ENCODE results near the gene OR5T2. TPM values are rescaled to one million over a fixed set of nuclear protein-coding genes. Genes with fewer than 3 reads are reported as not detected.
"Not testable (repeated sequence)": the region's sequence is repeated elsewhere in the genome, so short reads cannot be mapped to it uniquely, and the experiment has no call there.

The OR5T2 gene
- total RNA-seq = not detected

GRCh38 chr11:56234155-56234554, at the start of gene OR5T2:
Gene OR5T2 (minus strand): TSS chr11:56234255. CDS start chr11:56233062, 1,193 bp downstream.
- H3K36me3 Mint-ChIP-seq (ENCODE audit: insufficient read depth in 2 of 2) = no peaks in the 10 kb centered on the region
- H3K4me1 Mint-ChIP-seq (ENCODE audit: low read depth) = no peaks in the 10 kb centered on the region
- no peak for ATAC-seq (replicated peaks in 1 of 2)
- H3K9me3 Mint-ChIP-seq = peaks cover 5 to 12% of the 10 kb centered on the region in 2 donors
- no peak for DNase-seq
- no peak within 1 kb of the TSS for H3K27ac Mint-ChIP-seq
- no peak within 1 kb of the TSS for H3K4me3 Mint-ChIP-seq
- no peaks in the 10 kb centered on the region for H3K27me3 Mint-ChIP-seq (ENCODE audit: low read depth)

- H3K4me3 Mint-ChIP-seq = no peak within 1 kb of the TSS
- ATAC-seq (replicated peaks in 1 of 2) (no peak), DNase-seq (no peak)
- H3K36me3 Mint-ChIP-seq (ENCODE audit: insufficient read depth in 2 of 2) = no peaks in the 10 kb centered on the region
- no peaks in the 10 kb centered on the region for H3K4me1 Mint-ChIP-seq (ENCODE audit: low read depth)
- H3K27ac Mint-ChIP-seq = no peak within 1 kb of the TSS
- H3K27me3 Mint-ChIP-seq (ENCODE audit: low read depth) = no peaks in the 10 kb centered on the region
- H3K9me3 Mint-ChIP-seq = peaks cover 4 to 13% of the 10 kb centered on the region in 2 donors
Measured at GRCh38 chr11:56273854-56274253, 39.8 kb upstream of the OR5T2 start, which contains the start of gene OR5T1. Gene OR5T1 (plus strand): TSS chr11:56274154. CDS start chr11:56275639, 1,485 bp downstream.

- Mint-ChIP-seq H3K4me1 (ENCODE audit: low read depth) (no peaks in the 10 kb centered on the region), H3K36me3 (ENCODE audit: insufficient read depth in 2 of 2) (peaks cover 3 to 4% of the 10 kb centered on the region in 2 donors), H3K4me3 (no peak overlapping the region), H3K27ac (no peak overlapping the region), H3K9me3 (peaks cover 14 to 17% of the 10 kb centered on the region in 2 donors), H3K27me3 (ENCODE audit: low read depth) (no peaks in the 10 kb centered on the region)
- DNase-seq (no peak), ATAC-seq (replicated peaks in 1 of 2) (no peak)
Measured at GRCh38 chr11:56271092-56271491, 37.0 kb upstream of the OR5T2 start.

- H3K27me3 Mint-ChIP-seq (ENCODE audit: low read depth) = no peaks in the 10 kb centered on the region
- no peak within 1 kb of the TSS for H3K4me3 Mint-ChIP-seq
- H3K27ac Mint-ChIP-seq = no peak within 1 kb of the TSS
- peaks cover 2 to 8% of the 10 kb centered on the region in 2 donors for H3K9me3 Mint-ChIP-seq
- no peak for ATAC-seq (replicated peaks in 1 of 2)
- H3K4me1 Mint-ChIP-seq (ENCODE audit: low read depth) = no peaks in the 10 kb centered on the region
- DNase-seq = no peak
- H3K36me3 Mint-ChIP-seq (ENCODE audit: insufficient read depth in 2 of 2) = peaks cover 0 to under 1% of the 10 kb centered on the region in 2 donors
Measured at GRCh38 chr11:56251954-56252353, 17.9 kb upstream of the OR5T2 start, which contains the start of gene OR5T3. Gene OR5T3 (plus strand): TSS chr11:56252254. CDS start chr11:56252254, 0 bp downstream.

- Mint-ChIP-seq H3K9me3 (peaks cover 15 to 20% of the 10 kb centered on the region in 2 donors), H3K36me3 (ENCODE audit: insufficient read depth in 2 of 2) (peaks cover 2 to 11% of the 10 kb centered on the region in 2 donors)
- H3K4me1 Mint-ChIP-seq (ENCODE audit: low read depth); H3K27me3 Mint-ChIP-seq (ENCODE audit: low read depth); ATAC-seq (replicated peaks in 1 of 2); DNase-seq; H3K4me3 Mint-ChIP-seq; H3K27ac Mint-ChIP-seq: not testable (repeated sequence)
Measured at GRCh38 chr11:56219735-56220134, 14.3 kb downstream of the OR5T2 start.

GRCh38 chr11:56214537-56214936, 19.5 kb downstream of the OR5T2 start:
- Mint-ChIP-seq H3K9me3 (peaks cover 10 to 15% of the 10 kb centered on the region in 2 donors), H3K4me1 (ENCODE audit: low read depth) (no peaks in the 10 kb centered on the region), H3K27ac (no peak overlapping the region), H3K27me3 (ENCODE audit: low read depth) (no peaks in the 10 kb centered on the region), H3K36me3 (ENCODE audit: insufficient read depth in 2 of 2) (peaks cover 0 to 9% of the 10 kb centered on the region in 2 donors), H3K4me3 (no peak overlapping the region)
- ATAC-seq (replicated peaks in 1 of 2) = no peak
- DNase-seq = no peak

GRCh38 chr11:56207790-56208189, 26.3 kb downstream of the OR5T2 start:
- H3K27ac Mint-ChIP-seq = no peak overlapping the region
- no peaks in the 10 kb centered on the region for H3K27me3 Mint-ChIP-seq (ENCODE audit: low read depth)
- no peaks in the 10 kb centered on the region for H3K4me1 Mint-ChIP-seq (ENCODE audit: low read depth)
- DNase-seq (no peak), ATAC-seq (replicated peaks in 1 of 2) (no peak)
- H3K36me3 Mint-ChIP-seq (ENCODE audit: insufficient read depth in 2 of 2) = no peaks in the 10 kb centered on the region
- H3K4me3 Mint-ChIP-seq = no peak overlapping the region
- peaks cover 9 to 13% of the 10 kb centered on the region in 2 donors for H3K9me3 Mint-ChIP-seq

GRCh38 chr11:56197367-56197766, 36.7 kb downstream of the OR5T2 start:
- H3K4me3 Mint-ChIP-seq = no peak overlapping the region
- peaks cover 4 to 5% of the 10 kb centered on the region in 2 donors for H3K9me3 Mint-ChIP-seq
- H3K4me1 Mint-ChIP-seq (ENCODE audit: low read depth) = no peaks in the 10 kb centered on the region
- ATAC-seq (replicated peaks in 1 of 2) = no peak
- no peaks in the 10 kb centered on the region for H3K36me3 Mint-ChIP-seq (ENCODE audit: insufficient read depth in 2 of 2)
- H3K27me3 Mint-ChIP-seq (ENCODE audit: low read depth) = no peaks in the 10 kb centered on the region
- no peak for DNase-seq
- no peak overlapping the region for H3K27ac Mint-ChIP-seq

GRCh38 chr11:56196705-56197104, 37.4 kb downstream of the OR5T2 start:
- DNase-seq (no peak), ATAC-seq (replicated peaks in 1 of 2) (no peak)
- Mint-ChIP-seq H3K27ac (no peak overlapping the region), H3K36me3 (ENCODE audit: insufficient read depth in 2 of 2) (no peaks in the 10 kb centered on the region), H3K9me3 (peaks cover 4 to 5% of the 10 kb centered on the region in 2 donors), H3K27me3 (ENCODE audit: low read depth) (no peaks in the 10 kb centered on the region), H3K4me3 (no peak overlapping the region), H3K4me1 (ENCODE audit: low read depth) (no peaks in the 10 kb centered on the region)

GRCh38 chr11:56188602-56189001, 45.5 kb downstream of the OR5T2 start:
- ATAC-seq (replicated peaks in 1 of 2) (no peak), DNase-seq (no peak)
- H3K9me3 Mint-ChIP-seq = peaks cover 13 to 18% of the 10 kb centered on the region in 2 donors
- no peaks in the 10 kb centered on the region for H3K27me3 Mint-ChIP-seq (ENCODE audit: low read depth)
- H3K36me3 Mint-ChIP-seq (ENCODE audit: insufficient read depth in 2 of 2) = peaks cover 2 to 3% of the 10 kb centered on the region in 2 donors
- H3K4me1 Mint-ChIP-seq (ENCODE audit: low read depth) = no peaks in the 10 kb centered on the region
- H3K27ac Mint-ChIP-seq = no peak overlapping the region
- H3K4me3 Mint-ChIP-seq = no peak overlapping the region

GRCh38 chr11:56183459-56183858, 50.6 kb downstream of the OR5T2 start:
- peaks cover 11 to 16% of the 10 kb centered on the region in 2 donors for H3K9me3 Mint-ChIP-seq
- no peak overlapping the region for H3K4me3 Mint-ChIP-seq
- no peaks in the 10 kb centered on the region for H3K4me1 Mint-ChIP-seq (ENCODE audit: low read depth)
- no peaks in the 10 kb centered on the region for H3K27me3 Mint-ChIP-seq (ENCODE audit: low read depth)
- H3K36me3 Mint-ChIP-seq (ENCODE audit: insufficient read depth in 2 of 2) = peaks cover 0 to 5% of the 10 kb centered on the region in 2 donors
- ATAC-seq (replicated peaks in 1 of 2) = no peak
- no peak for DNase-seq
- no peak overlapping the region for H3K27ac Mint-ChIP-seq

Other genes with a start within 250 kb of the OR5T2 start
- not detected for gene OR5F1, start 239.6 kb downstream of the OR5T2 start, total RNA-seq
- not detected for gene OR5AS1, start 206.6 kb downstream of the OR5T2 start, total RNA-seq
- not detected for gene OR8I2, start 140.9 kb downstream of the OR5T2 start, total RNA-seq
- gene OR8H2, start 130.6 kb downstream of the OR5T2 start, total RNA-seq = not detected
- gene OR8H3, start 111.9 kb downstream of the OR5T2 start, total RNA-seq = not detected
- gene OR8J3, start 94.1 kb downstream of the OR5T2 start, total RNA-seq = not detected
- gene OR8K5, start 73.9 kb downstream of the OR5T2 start, total RNA-seq = not detected
- gene OR5J2, start 57.6 kb downstream of the OR5T2 start, total RNA-seq = not detected
- not detected for gene OR5T3, start 18.0 kb upstream of the OR5T2 start, total RNA-seq
- not detected for gene OR5T1, start 39.9 kb upstream of the OR5T2 start, total RNA-seq
- not detected for gene OR8H1, start 58.0 kb upstream of the OR5T2 start, total RNA-seq
- not detected for gene OR8K3, start 80.9 kb upstream of the OR5T2 start, total RNA-seq
- gene OR8K1, start 111.8 kb upstream of the OR5T2 start, total RNA-seq = not detected
- gene OR8J1, start 120.0 kb upstream of the OR5T2 start, total RNA-seq = not detected
- gene OR8U1, start 141.4 kb upstream of the OR5T2 start, total RNA-seq = not detected
- gene OR5AL1, start 178.4 kb upstream of the OR5T2 start, total RNA-seq = not detected
- gene OR5M3, start 239.1 kb upstream of the OR5T2 start, total RNA-seq = not detected